Mesenteric fat pad (tissue), 1 donor: ENCODE data around the gene DNM3. TPM values are rescaled to one million over a fixed set of nuclear protein-coding genes. Genes with fewer than 3 reads are reported as not detected.
"Not testable (repeated sequence)": the region's sequence is repeated elsewhere in the genome, so short reads cannot be mapped to it uniquely, and the experiment has no call there.

ENCODE experiments used
- DNase-seq: peaks from one replicate; pipeline ENCODE4 v3.0.0-alpha.2; 2020; ENCODE audit warnings: low spot score
- total RNA-seq: library from RNA; stranded (reverse); fragmentation: NEBNext Ultra II Directional; extraction: Animal tissue kit (Norgen Biotek cat#: 25700); gene quantifications from one replicate; pipeline ENCODE4 v1.2.1, GENCODE V29; 2021
- donor health status: DM: yes; HTN: yes; CAD: no.

DNM3 gene
- total RNA-seq, 1 donor from 2014 or later, result 5.1 TPM

- no peak for DNase-seq
Observed at GRCh38 chr1:172410027-172410426, 568.7 kb downstream of the DNM3 start.

DNA sequence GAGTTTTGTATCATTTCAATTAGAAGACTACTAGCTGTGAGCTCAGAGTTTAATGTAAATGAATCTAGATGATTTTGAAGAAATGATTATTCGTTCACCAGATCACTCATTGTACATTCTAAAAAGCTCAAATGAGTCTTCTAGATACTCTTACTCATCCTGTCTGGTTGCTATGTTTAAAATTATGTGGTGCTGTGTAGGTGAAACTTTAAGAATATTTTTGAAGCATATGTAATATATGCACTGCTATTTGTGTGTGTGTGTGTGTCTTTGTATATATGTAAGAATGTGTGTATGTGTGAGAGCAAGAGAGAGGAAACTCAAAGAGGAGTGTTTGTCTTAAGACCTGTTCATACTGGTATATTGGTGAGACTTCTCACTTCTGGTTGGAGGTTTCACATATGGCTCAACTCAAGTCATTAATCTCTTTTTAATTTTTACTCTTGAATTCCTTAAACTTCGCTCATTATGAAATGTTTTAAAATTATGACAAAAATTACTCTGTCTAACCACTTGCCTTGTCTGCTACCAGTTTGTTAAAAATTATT is 570.6 kb downstream of the DNM3 start:
- DNase-seq, result no peak

GRCh38 chr1:172414331-172414730 is 573.0 kb downstream of the DNM3 start:
- DNase-seq, result no peak

DNA sequence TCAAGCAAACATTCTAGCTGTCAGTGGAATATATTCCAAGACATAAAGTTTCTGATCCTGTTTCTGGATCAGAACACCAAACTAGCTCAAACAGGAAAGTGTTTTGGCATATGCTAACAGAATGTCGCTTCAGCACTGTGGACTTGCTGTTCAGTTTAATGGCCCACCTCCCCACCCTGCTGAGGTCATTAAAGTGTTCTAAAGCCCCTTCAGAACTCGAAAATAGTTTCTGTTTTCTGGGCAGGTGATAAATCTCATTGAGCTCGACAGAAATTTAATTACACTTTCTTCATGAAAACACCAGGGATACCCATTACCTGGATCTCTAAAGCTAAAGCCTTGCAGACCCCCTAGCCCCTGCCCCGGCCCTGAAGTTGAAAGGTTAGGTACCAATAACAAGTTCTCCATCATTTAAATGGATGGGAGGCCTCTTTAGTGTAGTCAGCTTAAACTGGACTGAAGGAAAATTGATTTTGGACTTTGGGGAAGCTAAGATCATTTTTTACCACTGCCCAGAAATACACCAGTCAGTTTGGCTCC is 575.3 kb downstream of the DNM3 start:
- no peak for DNase-seq

DNA sequence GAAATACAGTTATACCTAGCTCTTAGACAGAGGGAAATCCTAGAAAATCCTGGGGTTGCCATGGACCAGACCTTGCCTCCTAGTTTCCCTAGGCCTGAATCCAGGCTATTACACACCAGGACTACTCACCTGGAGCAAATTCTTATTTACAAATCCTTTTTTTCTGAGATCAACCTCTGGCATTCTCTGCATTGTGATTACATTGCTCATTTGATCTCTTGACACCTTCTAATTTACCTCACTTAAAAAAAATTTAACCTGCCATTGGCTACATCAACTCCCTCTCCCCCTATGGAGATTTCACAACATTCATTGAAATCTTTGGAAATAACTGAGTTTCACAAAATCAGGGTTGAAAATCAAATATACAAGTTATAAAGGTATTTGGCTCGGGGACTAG is 576.3 kb downstream of the DNM3 start:
- no peak for DNase-seq

DNA sequence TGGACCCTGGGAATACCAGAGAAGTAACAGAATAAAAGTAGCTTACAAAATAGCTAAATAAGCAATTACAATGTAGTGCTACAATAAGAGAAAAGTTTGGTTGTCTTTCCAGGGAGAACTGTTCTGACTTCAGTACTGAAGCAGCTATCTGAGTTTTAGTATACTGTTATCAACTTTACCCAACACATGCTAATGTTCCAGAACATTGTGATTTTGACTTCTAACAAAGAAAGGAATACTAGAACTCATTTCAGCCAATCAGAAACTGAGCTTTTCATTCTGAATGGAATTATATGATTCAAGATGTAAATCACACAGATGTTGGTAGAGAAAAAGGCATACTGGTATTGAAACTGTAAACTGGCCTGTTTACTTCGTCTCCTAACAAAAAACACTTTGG is 579.1 kb downstream of the DNM3 start, which contains the start of gene C1orf105:
TSS of gene C1orf105 (plus strand) at position 301 of the 400 bp plus-strand sequence. CDS start 201 bp downstream, outside the sequence.
- DNase-seq, result no peak

- DNase-seq, result no peak
Observed at GRCh38 chr1:172421974-172422604, 580.8 kb downstream of the DNM3 start.

- DNase-seq, result no peak
Observed at GRCh38 chr1:172423336-172423735, 582.0 kb downstream of the DNM3 start.

DNA sequence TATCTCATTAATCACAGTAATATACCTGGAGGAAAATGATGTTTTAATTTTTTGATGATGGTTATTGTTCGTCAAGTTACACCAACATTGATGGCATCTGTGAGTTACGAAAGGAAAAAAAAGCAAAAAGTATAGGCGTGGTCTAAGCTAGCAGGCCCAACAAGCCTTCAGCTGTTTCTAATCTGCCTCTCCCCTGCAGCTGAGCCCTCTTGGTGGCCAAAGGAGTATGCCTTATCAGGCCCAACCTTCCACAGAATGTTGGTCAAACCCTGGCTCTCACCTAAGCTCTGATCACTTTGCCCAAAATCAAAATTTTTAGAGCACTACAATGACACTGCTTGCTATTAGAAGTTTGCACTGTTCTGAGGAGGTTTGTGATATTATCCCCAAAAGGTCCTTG is 584.0 kb downstream of the DNM3 start:
- DNase-seq, result no peak

DNA sequence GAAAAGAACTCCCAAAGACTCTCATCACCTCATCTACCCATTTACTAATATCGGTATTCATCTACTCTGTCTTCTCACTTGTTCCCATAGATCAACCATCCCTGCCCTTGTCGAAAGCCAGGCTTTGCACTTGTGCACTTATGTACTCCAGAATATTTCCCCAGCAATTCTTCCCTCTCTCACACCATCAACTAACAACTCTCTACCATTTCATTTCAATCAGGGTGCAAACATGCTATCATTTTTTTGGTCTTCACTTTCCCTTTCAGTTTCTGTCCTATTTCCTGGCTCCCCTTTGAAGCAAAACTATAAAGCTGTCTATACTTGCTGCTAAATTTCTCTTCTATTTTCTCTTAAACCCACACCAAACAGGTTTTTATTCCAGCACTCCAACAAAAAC is 585.9 kb downstream of the DNM3 start:
- DNase-seq, result no peak

DNA sequence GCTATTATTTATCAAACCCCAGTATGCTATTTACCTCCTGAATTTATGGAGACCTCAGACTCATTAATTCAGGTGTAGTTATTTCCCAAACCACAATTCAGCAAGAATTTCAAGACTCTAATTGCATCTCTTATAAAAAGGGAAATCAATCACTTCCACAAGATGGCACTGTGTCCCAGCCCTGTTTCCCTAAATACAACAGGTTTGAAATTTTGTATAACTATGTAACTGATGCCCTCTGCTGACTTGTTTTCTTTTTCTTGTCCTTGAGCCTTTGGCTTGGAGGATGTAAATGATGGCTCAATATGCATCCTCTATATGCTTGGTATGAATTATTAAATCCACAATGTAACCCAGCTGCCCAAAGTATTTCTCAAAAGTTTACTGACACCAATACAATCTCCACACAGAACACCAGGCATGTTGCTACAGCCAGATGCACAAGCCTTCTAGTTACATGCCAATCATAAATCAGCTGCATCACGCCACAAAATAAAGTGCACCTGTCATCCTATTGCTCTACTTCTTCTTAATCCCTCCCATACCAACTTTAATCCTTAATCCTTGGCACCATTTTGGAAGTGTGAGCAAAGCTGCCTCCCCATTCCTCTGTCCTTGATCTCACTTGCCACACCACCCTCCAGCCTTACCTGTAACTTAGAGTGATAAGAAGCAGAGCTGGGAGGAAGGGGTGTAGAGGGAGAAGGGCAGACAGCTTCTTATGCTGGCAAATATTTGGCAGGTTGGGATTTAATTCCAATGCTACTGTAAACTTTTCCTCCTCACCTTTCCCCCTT is 588.2 kb downstream of the DNM3 start:
- no peak for DNase-seq

DNA sequence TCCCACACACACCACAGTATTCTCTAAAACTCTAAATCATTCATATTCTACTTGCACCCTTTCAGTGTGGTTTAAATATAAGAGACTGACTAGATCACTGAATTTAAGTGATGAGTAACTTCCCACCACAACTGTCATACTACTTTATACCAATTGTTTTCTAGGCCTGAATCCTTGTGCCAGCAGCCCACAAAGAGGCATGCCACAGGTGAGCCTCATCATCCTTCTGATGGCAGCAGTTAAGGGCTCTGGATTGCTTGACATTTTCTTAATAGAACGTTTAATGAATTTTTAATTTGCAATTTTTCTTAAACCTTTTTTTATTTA is 588.8 kb downstream of the DNM3 start:
- DNase-seq, result no peak

GRCh38 chr1:172431204-172431603 is 589.9 kb downstream of the DNM3 start:
- DNase-seq, result no peak

DNA sequence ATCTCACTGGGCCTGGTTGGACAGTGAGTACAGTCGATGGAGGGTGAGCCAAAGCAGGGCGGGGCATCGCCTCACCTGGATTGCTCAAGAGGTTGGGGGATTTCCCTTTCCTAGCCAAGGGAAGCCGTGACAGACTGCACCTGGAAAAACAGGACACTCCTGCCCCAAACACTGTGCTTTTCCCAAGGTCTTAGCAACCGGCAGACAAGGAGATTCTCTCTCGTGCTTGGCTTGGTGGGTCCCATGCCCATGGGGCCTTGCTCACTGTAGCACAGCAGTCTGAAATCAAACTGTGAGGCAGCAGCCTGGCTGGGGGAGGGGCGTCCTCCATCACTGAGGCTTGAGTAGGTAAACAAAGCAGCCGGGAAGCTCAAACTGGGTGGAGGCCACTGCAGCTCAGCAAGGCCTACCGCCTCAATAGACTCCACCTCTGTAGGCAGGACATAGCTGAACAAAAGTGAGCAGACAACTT is 590.5 kb downstream of the DNM3 start:
- no peak for DNase-seq

GRCh38 chr1:172437183-172437582 is 595.9 kb downstream of the DNM3 start:
- not testable (repeated sequence) for DNase-seq

DNA sequence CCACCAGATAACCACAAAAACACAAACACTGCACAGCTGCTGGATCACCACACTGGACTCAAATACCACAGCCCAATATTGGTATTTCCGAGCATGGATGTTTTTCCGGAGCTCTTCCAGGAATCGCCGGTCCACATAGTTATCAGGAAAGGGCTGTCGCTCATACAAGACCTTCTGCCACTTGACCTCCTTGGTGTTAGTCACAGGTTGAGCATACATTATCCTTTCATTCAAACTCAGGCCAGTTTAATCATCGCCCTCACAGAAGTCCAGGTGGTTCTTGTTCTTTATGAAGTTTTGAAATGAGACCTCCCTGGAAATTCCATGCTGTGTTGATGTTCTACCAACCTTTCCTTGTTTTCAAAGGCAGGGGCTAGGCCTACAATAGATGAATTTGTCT is 601.1 kb downstream of the DNM3 start:
- no peak for DNase-seq

GRCh38 chr1:172442843-172443565 is 601.7 kb downstream of the DNM3 start:
- no peak for DNase-seq

DNA sequence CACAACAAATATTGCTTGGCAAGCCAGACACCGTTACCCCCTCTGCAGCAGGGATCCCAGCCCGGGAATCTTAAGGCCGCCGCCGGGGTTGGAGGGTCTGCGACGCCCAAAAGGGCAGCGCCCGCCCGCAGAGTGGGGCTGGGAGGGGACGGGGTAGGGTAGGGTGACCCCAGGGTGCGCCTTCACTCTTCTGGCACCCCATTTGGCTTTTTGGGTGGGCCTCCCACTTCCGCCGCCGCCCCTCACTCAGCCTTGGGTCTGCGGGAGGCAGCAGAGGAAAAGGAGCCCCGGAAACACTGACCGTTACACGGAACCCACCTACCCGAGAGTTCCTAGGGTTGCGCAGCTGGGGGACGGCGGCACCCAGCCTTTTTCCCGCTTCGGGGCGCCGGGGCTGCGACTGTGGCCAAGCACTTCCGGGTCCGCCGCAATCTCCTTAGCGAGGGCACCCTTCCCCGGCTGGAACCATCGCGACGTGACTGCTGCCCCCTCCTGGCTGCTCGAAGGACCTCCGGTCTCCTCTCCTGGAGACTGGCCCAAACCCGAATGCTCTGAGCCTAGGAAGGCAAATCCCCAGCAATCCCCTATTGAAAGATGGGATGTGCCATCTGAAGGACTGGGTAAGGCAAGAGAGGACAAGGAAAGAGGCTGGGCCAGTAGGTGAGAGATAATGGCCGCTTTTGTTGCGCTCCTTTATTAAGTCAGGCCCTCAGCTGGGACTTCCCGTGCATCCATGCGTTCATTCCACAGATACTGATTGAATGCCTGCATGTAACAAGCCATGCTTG is 602.6 kb downstream of the DNM3 start, which contains the start of gene PIGC:
TSS of gene PIGC (minus strand) at position 404 of the 788 bp plus-strand sequence. CDS start 1,447 bp downstream, outside the sequence.
- DNase-seq, result peak; percentile 97

DNA sequence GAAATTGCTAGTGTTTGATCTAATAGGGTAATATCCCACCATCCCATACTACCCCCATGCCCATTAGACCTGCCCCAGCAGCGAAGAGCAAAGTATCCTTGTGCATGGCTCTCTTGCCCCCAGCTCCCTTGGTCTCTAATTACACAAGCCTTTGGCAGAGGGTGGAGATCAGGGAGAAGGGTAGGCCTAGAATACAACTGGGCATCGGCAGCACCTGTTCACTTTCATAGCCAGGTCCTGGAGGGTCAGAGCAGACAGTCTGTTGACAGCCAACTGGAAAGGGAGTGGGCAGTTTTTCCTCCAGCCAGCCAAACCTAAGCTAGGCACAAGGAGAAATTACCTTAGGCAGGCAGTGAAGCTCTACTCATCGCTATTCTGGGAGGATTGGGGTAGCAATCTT is 605.2 kb downstream of the DNM3 start:
- DNase-seq, result no peak

DNA sequence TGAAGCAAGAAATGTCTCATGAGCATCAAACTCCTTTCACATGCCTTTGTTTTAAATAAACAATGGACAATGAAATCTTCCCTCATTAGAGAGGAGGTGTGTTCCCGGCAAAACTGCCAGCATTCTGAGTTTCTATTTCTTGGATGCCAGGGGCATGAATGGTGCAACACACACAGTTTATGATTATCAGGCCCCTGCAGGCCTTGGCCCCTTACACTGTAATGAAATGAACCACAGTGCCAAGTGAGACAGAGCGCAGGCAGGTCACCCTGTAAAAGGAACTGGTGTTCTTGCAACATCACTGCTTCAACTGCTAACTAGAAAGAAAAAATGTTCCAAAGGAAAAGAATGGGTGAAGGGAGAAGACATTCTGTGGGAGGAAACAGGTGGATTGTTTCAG is 606.3 kb downstream of the DNM3 start:
- DNase-seq, result no peak
